HEK293 (cell line): ENCODE data around the gene CA5A.
"Not testable (repeated sequence)": the region's sequence is repeated elsewhere in the genome, so short reads cannot be mapped to it uniquely, and the experiment has no call there.

Experiments
- RBAK ChIP-seq: fragments of 450-650 bp; formaldehyde crosslinking; IDR thresholded peaks from 2 replicates; pipeline ENCODE4 v1.5.1; 2016; ENCODE audit warnings: missing biosample characterization, missing genetic modification characterization
- ZIC2 ChIP-seq: fragments of 450-650 bp; formaldehyde crosslinking; IDR thresholded peaks from 2 replicates; pipeline ENCODE4 v1.5.1; 2016; ENCODE audit warnings: missing biosample characterization, missing genetic modification characterization
- ZNF274 ChIP-seq, 2 experiments: fragments of 200-500 bp in 1 of 2; fragments of 450-650 bp in 1 of 2; sonication (Bioruptor generic) in 1 of 2; formaldehyde crosslinking in 1 of 2; IDR thresholded peaks; 2 replicates each; pipeline versions ENCODE4 v1.5.1 to v1.6.1; 2014 to 2016; ENCODE audit warnings: borderline replicate concordance in 1 of 2, inconsistent platforms in 1 of 2, low read length in 1 of 2, missing biosample characterization in 1 of 2, missing genetic modification characterization in 1 of 2
- ZNF311 ChIP-seq: fragments of 450-650 bp; formaldehyde crosslinking; IDR thresholded peaks from 2 replicates; pipeline ENCODE4 v1.5.1; 2017; ENCODE audit warnings: missing biosample characterization, missing genetic modification characterization, borderline replicate concordance
- TF ChIP-seq, protein P1 (sequence below): fragments of 450-650 bp; formaldehyde crosslinking; IDR thresholded peaks from 2 replicates; pipeline ENCODE4 v1.5.1; 2016; ENCODE audit warnings: missing biosample characterization, missing genetic modification characterization

DNA sequence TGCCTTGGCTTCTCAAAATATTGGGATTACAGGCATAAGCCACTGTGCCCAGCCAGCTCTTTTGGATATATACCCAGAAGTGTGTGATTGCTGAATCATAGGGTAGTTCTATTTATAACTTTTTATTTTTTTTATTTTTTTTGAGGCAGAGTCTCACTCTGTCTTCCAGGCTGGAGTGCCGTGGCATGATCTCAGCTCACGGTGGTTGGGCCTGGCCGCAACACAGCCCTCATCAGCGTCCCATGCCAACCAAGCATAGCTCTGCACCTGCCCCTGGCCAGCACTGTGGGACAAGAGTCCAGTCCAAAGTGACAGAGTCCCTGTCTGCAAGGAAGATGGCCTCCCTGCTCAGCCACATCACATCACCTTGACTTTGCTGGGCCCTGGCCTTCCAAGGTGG, 42.3 kb downstream of the CA5A start:
- TF ChIP-seq, protein P1, sequence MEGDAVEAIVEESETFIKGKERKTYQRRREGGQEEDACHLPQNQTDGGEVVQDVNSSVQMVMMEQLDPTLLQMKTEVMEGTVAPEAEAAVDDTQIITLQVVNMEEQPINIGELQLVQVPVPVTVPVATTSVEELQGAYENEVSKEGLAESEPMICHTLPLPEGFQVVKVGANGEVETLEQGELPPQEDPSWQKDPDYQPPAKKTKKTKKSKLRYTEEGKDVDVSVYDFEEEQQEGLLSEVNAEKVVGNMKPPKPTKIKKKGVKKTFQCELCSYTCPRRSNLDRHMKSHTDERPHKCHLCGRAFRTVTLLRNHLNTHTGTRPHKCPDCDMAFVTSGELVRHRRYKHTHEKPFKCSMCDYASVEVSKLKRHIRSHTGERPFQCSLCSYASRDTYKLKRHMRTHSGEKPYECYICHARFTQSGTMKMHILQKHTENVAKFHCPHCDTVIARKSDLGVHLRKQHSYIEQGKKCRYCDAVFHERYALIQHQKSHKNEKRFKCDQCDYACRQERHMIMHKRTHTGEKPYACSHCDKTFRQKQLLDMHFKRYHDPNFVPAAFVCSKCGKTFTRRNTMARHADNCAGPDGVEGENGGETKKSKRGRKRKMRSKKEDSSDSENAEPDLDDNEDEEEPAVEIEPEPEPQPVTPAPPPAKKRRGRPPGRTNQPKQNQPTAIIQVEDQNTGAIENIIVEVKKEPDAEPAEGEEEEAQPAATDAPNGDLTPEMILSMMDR (tag by site-specific recombination): not testable (repeated sequence)
- not testable (repeated sequence) for TF ChIP-seq RBAK (tag by site-specific recombination); ZNF311; ZNF274 (IDR thresholded peaks at IDR 0.05; ENCODE audit: low read length); ZNF274 (tag by site-specific recombination; IDR thresholded peaks at IDR 0.05; ENCODE audit: borderline replicate concordance); ZIC2 (tag by site-specific recombination)
